Endothelial cell of umbilical vein (primary cell): ENCODE data around the gene CREB3L2. TPM values are rescaled to one million over a fixed set of nuclear protein-coding genes. Genes with fewer than 3 reads are reported as not detected.

Source experiments
- BruUV-seq: library from RNA; stranded (reverse); fragments of 400-500 nt; replicated peaks from 2 replicates; lab custom pipeline; 2021; lab: Mats Ljungman, UMichigan
- CTCF ChIA-PET: fragments of 300-600, 350-600 bp; sonication (Branson Sonifier 250); formaldehyde crosslinking; loops from one replicate; lab custom pipeline; 2021; ENCODE audit warnings: antibody characterized with exemption, inconsistent platforms; lab: Charles Lee
- POLR2A ChIA-PET: fragments of 300-600, 350-600 bp; sonication (Branson Sonifier 250); formaldehyde crosslinking; loops from one replicate; lab custom pipeline; 2021; ENCODE audit warnings: antibody characterized with exemption, inconsistent platforms; lab: Charles Lee
- DNase-seq: peaks from one replicate; pipeline ENCODE4 v3.0.0-alpha.2; 2011; ENCODE audit warnings: low read depth, low spot score
- FAIRE-seq: peaks from 2 replicates; lab custom pipeline; 2011; peaks lifted over from hg19 to GRCh38; lab: Jason Lieb, UNC
- H2AFZ ChIP-seq: 2 replicates; pipeline ENCODE4 v1.6.0; 2012; ENCODE audit warnings: low read depth, low read length, control low read depth, inconsistent platforms
- H3K27ac ChIP-seq: 2 replicates; pipeline ENCODE4 v1.5.1; 2011; ENCODE audit warnings: low read depth, mild to moderate bottlenecking, control low read depth, low read length, moderate library complexity; ENCODE audit not compliant: insufficient read depth
- H3K27me3 ChIP-seq, 2 experiments: 2 replicates each; pipeline versions ENCODE4 v1.6.0 to v1.6.1; 2011; ENCODE audit warnings: low read length in 2 of 2, mixed read lengths in 1 of 2; ENCODE audit not compliant: control insufficient read depth in 2 of 2, insufficient read depth in 2 of 2
- H3K36me3 ChIP-seq, 2 experiments: 2 replicates in 1 of 2; 3 replicates in 1 of 2; pipeline ENCODE4 v1.5.1; 2011; ENCODE audit warnings: low read length in 2 of 2, mild to moderate bottlenecking in 1 of 2, moderate library complexity in 1 of 2; ENCODE audit not compliant: control insufficient read depth in 2 of 2, insufficient read depth in 2 of 2; ENCODE audit errors: extremely low read depth in 1 of 2
- H3K4me1 ChIP-seq: 3 replicates; pipeline ENCODE4 v1.5.1; 2011; ENCODE audit warnings: mild to moderate bottlenecking, low read length; ENCODE audit not compliant: control insufficient read depth, insufficient read depth; ENCODE audit errors: extremely low read depth
- H3K4me2 ChIP-seq: 2 replicates; pipeline ENCODE4 v1.6.1; 2011; ENCODE audit warnings: low read length, control low read depth, mixed read lengths; ENCODE audit not compliant: insufficient read depth
- H3K4me3 ChIP-seq, 3 experiments: fragments of 200-600 bp in 1 of 3; sonication (generic), shearing (Covaris generic) in 1 of 3; replicated peaks in 1 of 3; 2 replicates each; pipeline ENCODE4 v1.5.1; 2011 to 2016; ENCODE audit warnings: control low read depth in 3 of 3, low read length in 3 of 3, mild to moderate bottlenecking in 2 of 3, inconsistent platforms in 1 of 3, low read depth in 1 of 3, moderate library complexity in 1 of 3; ENCODE audit not compliant: insufficient read depth in 1 of 3
- H3K79me2 ChIP-seq: 2 replicates; pipeline ENCODE4 v1.6.0; 2012; ENCODE audit warnings: low read length, inconsistent platforms; ENCODE audit not compliant: control insufficient read depth, insufficient read depth
- H3K9ac ChIP-seq: replicated peaks from 2 replicates; pipeline ENCODE3; 2011; ENCODE audit warnings: low read length, control low read depth; ENCODE audit not compliant: insufficient read depth; ENCODE audit errors: extremely low read depth
- H3K9me1 ChIP-seq: replicated peaks from 3 replicates; pipeline ENCODE4 v1.6.0; 2011; ENCODE audit warnings: mild to moderate bottlenecking, low read length; ENCODE audit not compliant: control insufficient read depth, insufficient read depth; ENCODE audit errors: extremely low read depth
- H3K9me3 ChIP-seq: replicated peaks from 2 replicates; pipeline ENCODE4 v1.5.1; 2012; ENCODE audit warnings: low read length, inconsistent platforms; ENCODE audit not compliant: control insufficient read depth, insufficient read depth
- H4K20me1 ChIP-seq: replicated peaks from 2 replicates; pipeline ENCODE3; 2011; ENCODE audit warnings: mild to moderate bottlenecking, low read length; ENCODE audit not compliant: control insufficient read depth, insufficient read depth; ENCODE audit errors: extremely low read depth
- EZH2 ChIP-seq: IDR thresholded peaks from 2 replicates; pipeline ENCODE4 v1.6.1; 2012; ENCODE audit warnings: borderline replicate concordance, low read depth, mild to moderate bottlenecking, moderate library complexity, low read length, inconsistent platforms; ENCODE audit not compliant: severe bottlenecking
- FOS ChIP-seq: IDR thresholded peaks from 2 replicates; pipeline ENCODE4 v1.6.1; 2011; ENCODE audit warnings: mild to moderate bottlenecking, low read length, moderate library complexity, borderline replicate concordance; ENCODE audit not compliant: insufficient read depth
- JUN ChIP-seq: IDR thresholded peaks from 2 replicates; pipeline ENCODE4 v1.6.1; 2011; ENCODE audit warnings: borderline replicate concordance, low read depth; ENCODE audit not compliant: insufficient read length, insufficient read depth
- POLR2A ChIP-seq: IDR thresholded peaks from 2 replicates; pipeline ENCODE4 v1.6.1; 2012; ENCODE audit warnings: low read depth, mild to moderate bottlenecking, control low read depth, low read length
- POLR2AphosphoS5 ChIP-seq: IDR thresholded peaks from 2 replicates; pipeline ENCODE4 v1.6.1; 2012; ENCODE audit warnings: low read depth, mild to moderate bottlenecking, control low read depth, low read length, moderate library complexity; ENCODE audit not compliant: insufficient read depth
- dilution Hi-C: fragments of 300-500 bp; cut with MboI; formaldehyde crosslinking; loops from one replicate; pipeline ENCODE4 v1.15.0; 2019; ENCODE audit warnings: low sequenced_read_pairs; ENCODE audit not compliant: extremely low pct_ligation_motif_present
- intact Hi-C: fragments of 100-400 bp; cut with micrococcal nuclease; formaldehyde crosslinking; loops from one replicate; pipeline ENCODE4 v1.10.0; 2022
- polyA plus RNA-seq, 4 experiments: library from polyadenylated mRNA; depleted of rRNA in 3 of 4; stranded (reverse) in 3 of 4; unstranded in 1 of 4; fragments of >200 nt; gene quantifications; 2 replicates each; pipeline versions ENCODE4 v1.2.1 to v1.2.3, GENCODE V29; 2011 to 2012; ENCODE audit warnings: missing spikeins in 1 of 4
- total RNA-seq: library from RNA; stranded (reverse); gene quantifications from 2 replicates; pipeline ENCODE4 v1.2.3, GENCODE V29; 2021
- TF ChIP-seq, protein P1 (sequence below): IDR thresholded peaks from 2 replicates; pipeline ENCODE4 v1.6.1; 2011; ENCODE audit not compliant: insufficient read depth, insufficient read length
- TF ChIP-seq, protein P2 (sequence below), 2 donors: IDR thresholded peaks; 1 replicate in 1 of 2; 2 replicates in 1 of 2; pipeline ENCODE4 v1.5.1; 2011; ENCODE audit warnings: low read length in 2 of 2, mild to moderate bottlenecking in 2 of 2, moderate library complexity in 2 of 2, control low read depth in 1 of 2, inconsistent platforms in 1 of 2, low read depth in 1 of 2; ENCODE audit not compliant: insufficient read depth in 1 of 2; ENCODE audit errors: extremely low read depth in 1 of 2

The CREB3L2 gene
- total and polyA plus RNA-seq, 2 donors (not counting 3 experiments of a cell fraction or from before 2014, with no cell fraction given): 32.1 to 93.4 TPM

DNA sequence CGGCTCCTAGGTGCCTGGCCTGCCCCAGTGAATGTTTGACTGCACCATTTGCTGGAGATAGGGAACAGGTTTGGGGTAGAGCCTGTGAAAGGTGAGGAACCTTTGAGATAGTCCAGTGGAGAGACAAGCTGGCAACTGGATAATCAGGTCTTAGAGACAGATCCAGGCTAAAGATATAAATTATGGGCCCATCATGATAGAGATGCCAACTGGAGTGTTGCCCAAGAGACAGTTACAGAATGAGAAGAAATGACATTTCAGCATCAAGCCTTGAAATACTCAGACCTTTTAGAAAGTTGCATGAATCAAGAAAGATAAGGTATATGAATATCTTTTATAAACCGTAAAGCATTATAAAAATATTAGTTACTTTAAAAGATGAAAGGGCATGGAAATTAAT lies 27.1 kb downstream of the CREB3L2 start:
- no peak overlapping the region for H2AFZ ChIP-seq
- no peak overlapping the region for H3K4me2 ChIP-seq
- H3K4me3 ChIP-seq: no peak overlapping the region
- DNase-seq (no peak), FAIRE-seq (no peak)
- intact Hi-C loops: no loop called here
- TF ChIP-seq, protein P1, sequence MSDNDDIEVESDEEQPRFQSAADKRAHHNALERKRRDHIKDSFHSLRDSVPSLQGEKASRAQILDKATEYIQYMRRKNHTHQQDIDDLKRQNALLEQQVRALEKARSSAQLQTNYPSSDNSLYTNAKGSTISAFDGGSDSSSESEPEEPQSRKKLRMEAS: no peak
- TF ChIP-seq JUN (no peak), EZH2 (no peak), POLR2A (no peak), POLR2AphosphoS5 (no peak), FOS (no peak)
- TF ChIP-seq, protein P2, sequence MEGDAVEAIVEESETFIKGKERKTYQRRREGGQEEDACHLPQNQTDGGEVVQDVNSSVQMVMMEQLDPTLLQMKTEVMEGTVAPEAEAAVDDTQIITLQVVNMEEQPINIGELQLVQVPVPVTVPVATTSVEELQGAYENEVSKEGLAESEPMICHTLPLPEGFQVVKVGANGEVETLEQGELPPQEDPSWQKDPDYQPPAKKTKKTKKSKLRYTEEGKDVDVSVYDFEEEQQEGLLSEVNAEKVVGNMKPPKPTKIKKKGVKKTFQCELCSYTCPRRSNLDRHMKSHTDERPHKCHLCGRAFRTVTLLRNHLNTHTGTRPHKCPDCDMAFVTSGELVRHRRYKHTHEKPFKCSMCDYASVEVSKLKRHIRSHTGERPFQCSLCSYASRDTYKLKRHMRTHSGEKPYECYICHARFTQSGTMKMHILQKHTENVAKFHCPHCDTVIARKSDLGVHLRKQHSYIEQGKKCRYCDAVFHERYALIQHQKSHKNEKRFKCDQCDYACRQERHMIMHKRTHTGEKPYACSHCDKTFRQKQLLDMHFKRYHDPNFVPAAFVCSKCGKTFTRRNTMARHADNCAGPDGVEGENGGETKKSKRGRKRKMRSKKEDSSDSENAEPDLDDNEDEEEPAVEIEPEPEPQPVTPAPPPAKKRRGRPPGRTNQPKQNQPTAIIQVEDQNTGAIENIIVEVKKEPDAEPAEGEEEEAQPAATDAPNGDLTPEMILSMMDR (IDR thresholded peaks at IDR 0.05; ENCODE audit: extremely low read depth in 1 of 2, insufficient read depth in 1 of 2, low read depth in 1 of 2, low read length in 2 of 2): no peak
- H3K4me1 ChIP-seq: peaks cover 31% of the 10 kb centered on the region
- peaks cover 53% of the 10 kb centered on the region for H3K79me2 ChIP-seq
- no peaks in the 10 kb centered on the region for H3K9me3 ChIP-seq
- H3K27ac ChIP-seq: no peak overlapping the region
- H3K27me3 ChIP-seq: no peaks in the 10 kb centered on the region
- no peaks in the 10 kb centered on the region for H4K20me1 ChIP-seq
- CTCF ChIA-PET: interaction anchor here (1.6 kb wide), 1 partner anchor 71 kb away, joined by 4 read pairs; no protein-coding TSS in a partner anchor
- POLR2A ChIA-PET: no interaction called here
- no peak overlapping the region for H3K9ac ChIP-seq
- dilution Hi-C loops: no loop called here
- no TSS peak for BruUV-seq
- no peaks in the 10 kb centered on the region for H3K9me1 ChIP-seq
- H3K36me3 ChIP-seq: peaks cover 0 to 2% of the 10 kb centered on the region in 2 experiments
